Ovary (tissue), 3 donors: ENCODE data around the gene CRABP2.

ENCODE experiments used
- EP300 ChIP-seq: sonication (generic); formaldehyde crosslinking; IDR thresholded peaks from one replicate; pipeline ENCODE4 v1.6.1; 2017; ENCODE audit warnings: antibody characterized with exemption
- TF ChIP-seq, protein P1 (sequence below), 3 donors: fragments of 450-650 bp in 2 of 3; fragments of 200-600 bp in 1 of 3; IDR thresholded peaks; one replicate each; pipeline versions ENCODE4 v1.5.1 to v1.8.0; 2016 to 2022; ENCODE audit warnings: antibody characterized with exemption in 3 of 3, mild to moderate bottlenecking in 1 of 3
- donor health status: DM: no; HTN: no; CAD: no.

DNA sequence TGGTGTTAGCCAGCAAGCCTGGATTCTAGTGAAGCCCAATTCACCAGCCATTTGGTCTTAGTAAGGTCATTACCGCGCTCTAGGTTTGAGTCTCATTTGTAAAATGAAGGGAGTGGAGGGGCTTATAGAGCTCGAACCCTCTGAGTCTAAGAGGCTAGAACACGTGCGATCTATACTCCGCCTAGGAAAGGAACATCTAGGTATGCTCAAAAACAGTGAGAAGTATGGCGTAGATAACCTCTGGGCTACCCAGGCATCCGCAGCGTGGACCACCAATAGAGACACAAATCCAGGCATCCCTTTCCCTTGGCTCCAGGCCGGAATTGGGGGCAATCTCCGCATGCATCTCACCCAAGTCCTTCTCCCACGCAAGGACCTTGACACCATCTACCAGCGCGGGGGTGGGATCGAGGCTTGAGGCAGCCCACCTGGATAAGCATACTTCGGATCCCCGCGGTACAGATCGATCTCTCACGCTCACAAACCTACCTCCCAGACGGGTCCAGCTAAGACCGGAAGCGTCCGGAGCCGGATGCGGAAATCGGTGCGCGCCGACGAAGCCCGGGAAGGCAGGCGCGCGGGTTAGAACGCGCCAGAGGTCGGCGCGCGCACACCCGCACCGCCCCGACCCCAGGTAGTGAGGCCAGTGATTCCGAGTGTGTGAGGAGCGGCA is 22.7 kb upstream of the CRABP2 start, which contains the start of gene METTL25B:
- TF ChIP-seq, protein P1, sequence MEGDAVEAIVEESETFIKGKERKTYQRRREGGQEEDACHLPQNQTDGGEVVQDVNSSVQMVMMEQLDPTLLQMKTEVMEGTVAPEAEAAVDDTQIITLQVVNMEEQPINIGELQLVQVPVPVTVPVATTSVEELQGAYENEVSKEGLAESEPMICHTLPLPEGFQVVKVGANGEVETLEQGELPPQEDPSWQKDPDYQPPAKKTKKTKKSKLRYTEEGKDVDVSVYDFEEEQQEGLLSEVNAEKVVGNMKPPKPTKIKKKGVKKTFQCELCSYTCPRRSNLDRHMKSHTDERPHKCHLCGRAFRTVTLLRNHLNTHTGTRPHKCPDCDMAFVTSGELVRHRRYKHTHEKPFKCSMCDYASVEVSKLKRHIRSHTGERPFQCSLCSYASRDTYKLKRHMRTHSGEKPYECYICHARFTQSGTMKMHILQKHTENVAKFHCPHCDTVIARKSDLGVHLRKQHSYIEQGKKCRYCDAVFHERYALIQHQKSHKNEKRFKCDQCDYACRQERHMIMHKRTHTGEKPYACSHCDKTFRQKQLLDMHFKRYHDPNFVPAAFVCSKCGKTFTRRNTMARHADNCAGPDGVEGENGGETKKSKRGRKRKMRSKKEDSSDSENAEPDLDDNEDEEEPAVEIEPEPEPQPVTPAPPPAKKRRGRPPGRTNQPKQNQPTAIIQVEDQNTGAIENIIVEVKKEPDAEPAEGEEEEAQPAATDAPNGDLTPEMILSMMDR (IDR thresholded peaks at IDR 0.05), result no peak
- TF ChIP-seq EP300, result no peak
